D721Med (cell line): Measurements from ENCODE around the gene CTNNA3.

Source experiments
- DNase-seq: peaks from one replicate; pipeline ENCODE4 v3.0.0; 2011; ENCODE audit warnings: low spot score; ENCODE audit not compliant: insufficient read length
- FAIRE-seq: peaks from 2 replicates; lab custom pipeline; 2011; peaks lifted over from hg19 to GRCh38; lab: Jason Lieb, UNC
- CTCF ChIP-seq: IDR thresholded peaks from 2 replicates; pipeline ENCODE4 v1.5.1; 2012; ENCODE audit warnings: mild to moderate bottlenecking, control low read depth; ENCODE audit not compliant: insufficient read depth; ENCODE audit errors: missing control alignments

Gene CTNNA3

GRCh38 chr10:66651308-66652082 is 1044.5 kb downstream of the CTNNA3 start:
- FAIRE-seq (no peak), DNase-seq (no peak)
- TF ChIP-seq CTCF, result no peak

GRCh38 chr10:66649626-66650025 is 1046.4 kb downstream of the CTNNA3 start:
- no peak for TF ChIP-seq CTCF
- no peak for DNase-seq
- FAIRE-seq, result no peak

- DNase-seq, result no peak
Observed at GRCh38 chr10:66642217-66642616, 1053.8 kb downstream of the CTNNA3 start.

DNA sequence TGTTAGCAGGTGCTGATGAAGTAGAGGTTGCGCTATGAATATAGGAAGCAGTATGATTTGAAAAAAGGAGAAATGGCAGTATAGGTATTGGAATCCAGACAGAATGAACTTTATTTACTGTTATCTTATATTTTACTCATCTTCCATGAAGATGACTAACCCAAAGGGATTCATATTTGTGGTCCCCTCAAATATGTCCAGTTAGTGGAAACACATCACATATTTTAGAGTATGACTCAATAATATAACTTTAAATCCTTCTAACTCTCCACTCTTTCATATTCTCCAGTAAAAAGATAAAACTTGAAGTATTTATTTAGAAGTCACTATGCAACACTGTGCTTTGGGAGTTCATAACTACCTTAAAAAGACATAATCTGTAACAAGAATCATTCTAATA is 1056.6 kb downstream of the CTNNA3 start:
- no peak for FAIRE-seq
- no peak for DNase-seq
- TF ChIP-seq CTCF, result no peak

More at GRCh38 chr10:66642217-66642616, 1053.8 kb downstream of the CTNNA3 start:
- no peak for FAIRE-seq
- TF ChIP-seq CTCF, result no peak

DNA sequence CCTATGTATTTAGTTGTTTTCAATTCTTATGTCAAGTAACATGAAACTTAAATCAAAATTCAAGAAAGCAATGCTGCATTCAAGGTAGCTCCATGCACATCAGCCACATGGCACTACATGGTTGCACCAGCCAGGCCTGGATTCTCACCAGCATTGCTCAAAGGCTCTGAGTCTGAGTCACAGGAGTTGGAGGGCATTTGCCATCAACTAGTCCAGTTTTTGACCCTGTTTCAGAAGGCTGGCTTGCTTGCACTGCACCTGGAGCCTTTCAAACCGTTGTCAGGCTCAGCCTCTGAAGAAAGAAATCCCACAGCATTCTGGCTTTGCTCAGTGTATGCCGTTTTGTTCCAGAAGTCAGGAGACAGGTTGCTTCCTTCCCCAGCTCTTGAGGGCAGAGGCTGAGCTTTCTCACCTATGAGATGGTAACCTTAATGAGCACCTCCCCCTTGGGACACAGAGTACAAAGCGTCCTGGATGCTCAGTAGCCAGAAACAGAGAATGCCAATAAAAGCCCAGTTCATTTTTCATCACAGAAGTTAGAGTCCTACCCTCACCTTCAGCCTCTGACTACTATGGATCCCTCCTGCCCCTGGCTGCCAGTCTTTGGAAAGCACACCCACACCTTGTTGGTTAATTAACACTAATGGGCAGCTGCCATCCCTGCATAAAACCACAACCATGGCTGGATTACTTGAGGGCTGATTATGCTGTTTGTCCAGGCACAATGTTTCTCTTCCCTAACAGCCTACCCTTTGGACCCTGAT is 1058.5 kb downstream of the CTNNA3 start:
- no peak for TF ChIP-seq CTCF
- DNase-seq (no peak), FAIRE-seq (no peak)

DNA sequence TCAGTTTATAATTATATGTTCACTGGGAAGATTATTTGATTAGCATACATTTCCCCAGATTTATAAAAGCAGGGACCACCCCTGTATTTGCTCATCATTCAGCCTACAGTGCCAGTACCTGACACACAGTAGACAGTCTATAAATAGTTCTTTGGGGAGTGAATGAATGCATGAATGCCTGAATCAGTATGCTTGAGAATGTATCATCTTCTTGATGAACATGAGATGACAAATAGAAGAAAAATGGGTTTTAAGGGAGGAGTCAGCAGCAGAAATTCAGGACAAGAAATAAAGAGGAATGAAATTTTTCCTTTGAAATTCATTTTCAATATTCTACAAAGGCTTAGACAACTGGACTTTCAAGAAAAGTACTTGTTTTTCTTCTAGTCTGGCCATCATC is 1066.0 kb downstream of the CTNNA3 start:
- FAIRE-seq (no peak), DNase-seq (no peak)
- no peak for TF ChIP-seq CTCF

- DNase-seq (no peak), FAIRE-seq (peak; percentile 66)
- peak; percentile 65 for TF ChIP-seq CTCF
Observed at GRCh38 chr10:66627156-66627555, 1068.8 kb downstream of the CTNNA3 start.
